GM21717 (cell line): ENCODE data around the gene CTBS.
"Not testable (repeated sequence)": the region's sequence is repeated elsewhere in the genome, so short reads cannot be mapped to it uniquely, and the experiment has no call there.

Experiments
- ATAC-seq: cut with Tn5 transposase; IDR thresholded peaks from one replicate; pipeline ENCODE4 v1.9.1; 2021; ENCODE audit warnings: mild to moderate bottlenecking, moderate library complexity; ENCODE audit not compliant: unreplicated experiment

CTBS gene

DNA sequence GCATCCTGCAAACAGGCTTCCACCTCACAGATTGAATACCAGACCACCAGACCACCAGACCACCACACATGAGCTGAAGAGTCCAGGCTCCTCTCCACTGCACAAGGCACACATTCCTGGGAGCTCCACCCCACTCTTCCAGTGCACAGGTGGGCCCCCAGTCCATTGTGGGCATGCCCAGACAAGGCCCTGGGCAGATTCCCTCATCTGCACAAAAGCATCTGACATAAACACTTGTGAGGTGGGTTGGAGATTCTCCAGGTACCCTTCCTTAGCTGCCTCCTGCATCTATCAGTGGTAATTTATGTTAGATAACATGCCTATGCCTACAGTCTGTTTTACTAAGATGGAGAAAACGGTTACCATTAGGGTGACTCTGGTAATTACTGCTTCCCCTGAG, 11.6 kb upstream of the CTBS start:
- ATAC-seq = no peak

- ATAC-seq = no peak
Measured at GRCh38 chr1:84584126-84584525, 9.9 kb upstream of the CTBS start.

GRCh38 chr1:84583648-84584047, 9.4 kb upstream of the CTBS start:
- no peak for ATAC-seq

GRCh38 chr1:84582802-84583587, 8.8 kb upstream of the CTBS start:
- ATAC-seq = no peak

DNA sequence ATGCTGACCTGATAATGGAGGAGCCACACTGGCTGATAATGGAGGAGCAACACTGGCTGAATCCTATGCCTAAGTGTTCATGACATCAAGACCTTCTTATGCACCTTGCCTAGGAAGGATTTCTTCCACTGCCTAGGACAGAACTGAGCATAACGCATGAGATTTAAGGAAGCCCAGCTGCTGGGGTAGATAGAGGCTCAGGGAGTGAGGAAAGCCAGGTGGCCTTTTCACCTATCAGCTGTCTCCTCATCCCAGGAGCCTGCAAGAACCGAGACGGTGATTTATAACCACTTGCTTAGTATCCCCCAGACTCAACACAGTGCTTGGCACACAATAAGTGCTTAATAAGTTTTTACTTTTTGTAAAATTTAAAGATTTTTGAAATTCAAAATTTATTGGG, 7.4 kb upstream of the CTBS start:
- no peak for ATAC-seq

DNA sequence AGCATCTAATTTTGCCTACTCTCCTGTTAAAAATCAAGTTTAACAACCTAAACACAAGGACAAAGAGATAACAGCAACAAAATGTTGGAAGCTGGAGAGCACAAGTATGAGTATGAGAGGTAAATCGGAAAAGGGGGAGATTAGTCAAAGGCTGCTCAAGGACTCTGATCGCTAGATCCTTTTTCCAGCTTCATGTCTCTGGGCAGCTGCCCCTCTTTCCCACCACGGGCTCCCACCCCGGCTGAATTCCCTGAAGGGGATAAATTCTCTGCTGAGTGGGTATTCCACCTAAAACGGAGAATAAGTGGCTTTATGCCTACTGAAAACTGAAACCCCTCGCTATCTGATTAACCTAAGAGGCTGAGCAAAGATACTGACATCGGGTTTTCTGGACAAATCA, 696 bp upstream of the CTBS start:
- no peak for ATAC-seq

GRCh38 chr1:84573481-84573966, 716 bp downstream of the CTBS start:
- peak; percentile 6 for ATAC-seq

DNA sequence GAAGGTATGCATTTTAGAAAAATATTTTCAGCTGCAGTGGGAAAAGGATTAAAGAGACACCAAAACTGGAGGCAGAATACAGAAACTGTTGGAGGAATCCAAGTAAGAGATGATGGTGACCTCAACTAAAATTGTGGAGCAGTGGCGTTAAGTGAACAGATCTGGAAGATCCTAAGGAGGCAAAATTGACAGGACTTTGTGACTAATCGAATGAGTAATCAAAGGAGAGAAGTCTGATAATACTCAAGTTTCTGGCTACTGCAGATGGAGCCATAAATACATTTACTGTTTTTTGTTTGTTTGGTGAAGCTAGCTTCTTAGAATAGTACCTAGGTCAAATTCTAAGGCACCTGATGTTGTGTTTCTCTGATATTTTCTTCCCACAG, 3.1 kb downstream of the CTBS start:
- ATAC-seq = no peak

GRCh38 chr1:84570436-84571149, 3.6 kb downstream of the CTBS start:
- no peak for ATAC-seq

GRCh38 chr1:84569216-84569615, 5.0 kb downstream of the CTBS start:
- no peak for ATAC-seq

DNA sequence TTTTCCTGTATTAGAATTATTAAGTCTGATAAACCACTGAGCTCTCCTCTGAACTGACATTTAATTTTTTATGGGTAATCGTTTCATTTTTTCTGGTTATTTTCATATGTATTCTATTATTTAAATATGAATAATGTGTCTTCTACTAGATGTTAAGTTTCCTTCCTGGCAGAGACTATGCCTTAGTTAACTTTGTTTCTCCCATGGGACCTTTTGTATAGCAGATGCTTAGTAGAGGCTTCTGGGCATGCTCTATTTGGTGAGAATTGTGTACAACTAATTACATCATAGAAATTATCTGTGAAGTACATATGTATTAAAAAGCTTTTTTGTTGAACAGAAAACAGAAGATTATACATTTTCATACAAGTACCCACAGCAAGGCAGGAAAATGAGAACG, 23.4 kb downstream of the CTBS start:
- ATAC-seq = no peak

- no peak for ATAC-seq
Measured at GRCh38 chr1:84541679-84542078, 32.6 kb downstream of the CTBS start.

DNA sequence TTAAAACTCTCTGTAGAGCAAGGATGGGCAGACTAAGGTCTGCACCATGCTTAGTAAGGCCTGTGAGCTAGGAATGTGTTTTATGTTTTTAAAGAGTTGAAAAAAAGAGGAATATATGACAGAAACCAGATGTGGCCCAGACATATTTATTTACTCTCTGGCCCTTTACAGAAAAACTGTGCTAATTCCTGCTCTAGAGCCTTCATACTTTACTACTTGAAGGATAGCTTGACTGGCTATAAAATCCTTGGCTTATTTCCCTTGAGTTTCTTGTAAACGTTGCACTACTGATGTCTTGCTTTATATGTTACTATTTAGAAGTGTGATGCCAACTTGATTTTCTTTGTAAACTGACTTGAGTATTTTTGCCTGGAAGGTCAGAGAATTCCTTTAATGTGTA, 33.5 kb downstream of the CTBS start:
- no peak for ATAC-seq

DNA sequence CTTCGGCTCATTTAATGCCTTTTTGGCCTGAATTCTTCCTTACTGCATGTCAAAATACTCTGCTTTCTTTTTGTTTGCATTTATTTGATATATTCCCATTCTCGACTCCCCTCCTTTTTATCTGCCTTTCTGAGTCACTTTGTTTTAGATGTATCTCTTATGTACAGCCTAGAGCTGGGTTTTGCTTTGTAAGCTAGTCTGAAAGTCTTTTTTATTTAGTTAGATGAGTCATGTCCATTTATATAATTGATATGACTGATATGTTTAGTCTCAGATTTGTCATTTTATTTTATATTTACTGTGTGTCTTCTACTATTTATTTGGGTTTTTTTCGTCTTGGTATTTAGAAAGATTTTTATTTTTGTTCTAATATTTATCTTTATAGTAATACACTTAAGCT, 34.3 kb downstream of the CTBS start:
- no peak for ATAC-seq

GRCh38 chr1:84538599-84538998, 35.6 kb downstream of the CTBS start:
- ATAC-seq = no peak

- no peak for ATAC-seq
Measured at GRCh38 chr1:84525779-84526178, 48.5 kb downstream of the CTBS start.

GRCh38 chr1:84524590-84524989, 49.6 kb downstream of the CTBS start:
- ATAC-seq = no peak

DNA sequence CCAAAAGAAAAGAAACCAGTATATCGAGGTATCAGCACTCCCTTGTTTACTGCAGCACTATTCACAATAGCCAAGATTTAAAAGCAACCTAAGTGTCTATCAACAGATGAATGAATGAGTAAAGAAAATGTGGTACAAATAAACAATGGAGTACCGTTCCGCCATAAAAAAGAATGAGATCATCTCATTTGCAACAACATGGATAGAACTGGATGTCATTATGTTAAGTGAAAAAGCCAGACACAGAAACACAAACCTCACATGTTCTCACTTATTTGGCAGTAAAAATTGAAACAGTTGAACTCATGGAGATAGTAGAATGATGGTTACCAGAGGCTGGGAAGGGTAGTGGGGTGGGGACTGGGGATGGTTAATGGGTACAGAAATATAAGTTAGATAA, 63.6 kb downstream of the CTBS start:
- no peak for ATAC-seq

GRCh38 chr1:84510165-84510564, 64.1 kb downstream of the CTBS start:
- no peak for ATAC-seq

GRCh38 chr1:84509029-84509428, 65.2 kb downstream of the CTBS start:
- ATAC-seq = no peak

DNA sequence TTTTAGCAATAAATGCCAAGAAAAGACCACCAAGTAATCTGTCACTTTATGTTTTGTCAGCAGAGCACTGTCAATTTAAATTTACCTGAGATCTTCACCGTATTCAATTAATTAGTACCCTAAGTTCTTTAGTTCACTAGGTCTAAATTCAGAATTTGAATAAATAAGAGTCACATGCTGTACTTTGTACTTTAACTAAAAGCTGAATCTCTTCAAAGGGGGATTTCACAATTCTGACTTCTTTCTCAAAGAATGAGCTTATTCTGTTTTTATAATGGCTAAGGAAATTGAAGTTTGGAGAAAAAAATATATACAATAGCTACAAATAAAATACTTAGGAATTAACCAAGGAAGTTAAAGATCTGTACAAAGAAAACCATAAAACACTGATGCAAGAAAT, 65.7 kb downstream of the CTBS start:
- ATAC-seq = no peak

DNA sequence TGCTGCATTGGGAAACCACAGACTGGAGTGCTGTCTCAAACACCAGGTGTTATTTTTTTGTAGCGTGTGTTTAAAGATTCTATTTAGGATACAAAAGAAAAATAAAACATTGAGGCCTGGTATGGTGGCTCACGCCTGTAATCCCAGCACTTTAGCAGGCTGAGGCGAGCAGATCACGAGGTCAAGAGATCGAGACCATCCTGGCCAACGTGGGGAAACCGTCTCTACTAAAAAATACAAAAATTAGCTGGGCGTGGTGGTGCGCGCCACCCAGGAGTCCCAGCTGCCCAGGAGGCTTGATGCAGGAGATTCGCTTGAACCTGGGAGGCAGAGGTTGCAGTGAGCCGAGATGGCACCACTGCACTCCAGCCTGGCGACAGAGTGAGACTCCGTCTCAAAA, 66.4 kb downstream of the CTBS start:
- ATAC-seq = not testable (repeated sequence)
